Osteoblast (primary cell): ENCODE data around the gene IFRD2. TPM values are rescaled to one million over a fixed set of nuclear protein-coding genes. Genes with fewer than 3 reads are reported as not detected.

Experiments
- DNase-seq: peaks from one replicate; pipeline ENCODE4 v3.0.0; 2011; ENCODE audit warnings: low spot score, mixed read lengths; ENCODE audit not compliant: insufficient read length; ENCODE audit errors: missing footprints
- H2AFZ ChIP-seq: 2 replicates; pipeline ENCODE4 v1.6.0; 2011; ENCODE audit warnings: mild to moderate bottlenecking, low read length
- H3K27ac ChIP-seq: 2 replicates; pipeline ENCODE4 v1.5.1; 2011; ENCODE audit warnings: mild to moderate bottlenecking, low read depth, low read length, moderate library complexity
- H3K27me3 ChIP-seq: 2 replicates; pipeline ENCODE4 v1.6.0; 2012; ENCODE audit warnings: mild to moderate bottlenecking, control low read depth, inconsistent platforms, low read length, moderate library complexity; ENCODE audit not compliant: insufficient read depth
- H3K36me3 ChIP-seq: 2 replicates; pipeline ENCODE4 v1.5.1; 2011; ENCODE audit warnings: mild to moderate bottlenecking, low read length, control low read depth, moderate library complexity; ENCODE audit not compliant: insufficient read depth
- H3K4me1 ChIP-seq: 2 replicates; pipeline ENCODE4 v1.5.1; 2011; ENCODE audit warnings: mild to moderate bottlenecking, low read length, control low read depth, moderate library complexity; ENCODE audit not compliant: insufficient read depth
- H3K4me2 ChIP-seq: 2 replicates; pipeline ENCODE4 v1.6.0; 2011; ENCODE audit warnings: mild to moderate bottlenecking, low read length; ENCODE audit not compliant: insufficient read depth
- H3K4me3 ChIP-seq: fragments of 200-600 bp; sonication (generic); 3 replicates; pipeline ENCODE4 v1.5.1; 2012; ENCODE audit warnings: mild to moderate bottlenecking, low read length, inconsistent platforms; ENCODE audit not compliant: insufficient read depth
- H3K79me2 ChIP-seq: 2 replicates; pipeline ENCODE4 v1.6.0; 2012; ENCODE audit warnings: mild to moderate bottlenecking, low read length, control low read depth, inconsistent platforms; ENCODE audit not compliant: insufficient read depth
- H3K9me3 ChIP-seq: 2 replicates; pipeline ENCODE4 v1.5.1; 2011; ENCODE audit warnings: low read depth, low read length, control low read depth
- H4K20me1 ChIP-seq: 2 replicates; pipeline ENCODE4 v1.6.0; 2012; ENCODE audit warnings: mild to moderate bottlenecking, low read length, control low read depth; ENCODE audit not compliant: insufficient read depth
- total RNA-seq: library from RNA; depleted of rRNA; stranded (reverse); fragments of >200 nt; gene quantifications from 2 replicates; pipeline ENCODE4 v1.2.3, GENCODE V29; 2012
- TF ChIP-seq, protein P1 (sequence below): IDR thresholded peaks from 2 replicates; pipeline ENCODE4 v1.5.1; 2011; ENCODE audit warnings: mild to moderate bottlenecking, low read depth, low read length, moderate library complexity; ENCODE audit errors: extremely low read depth

The IFRD2 gene
- total RNA-seq, 1 donor, result 65.1 TPM

DNA sequence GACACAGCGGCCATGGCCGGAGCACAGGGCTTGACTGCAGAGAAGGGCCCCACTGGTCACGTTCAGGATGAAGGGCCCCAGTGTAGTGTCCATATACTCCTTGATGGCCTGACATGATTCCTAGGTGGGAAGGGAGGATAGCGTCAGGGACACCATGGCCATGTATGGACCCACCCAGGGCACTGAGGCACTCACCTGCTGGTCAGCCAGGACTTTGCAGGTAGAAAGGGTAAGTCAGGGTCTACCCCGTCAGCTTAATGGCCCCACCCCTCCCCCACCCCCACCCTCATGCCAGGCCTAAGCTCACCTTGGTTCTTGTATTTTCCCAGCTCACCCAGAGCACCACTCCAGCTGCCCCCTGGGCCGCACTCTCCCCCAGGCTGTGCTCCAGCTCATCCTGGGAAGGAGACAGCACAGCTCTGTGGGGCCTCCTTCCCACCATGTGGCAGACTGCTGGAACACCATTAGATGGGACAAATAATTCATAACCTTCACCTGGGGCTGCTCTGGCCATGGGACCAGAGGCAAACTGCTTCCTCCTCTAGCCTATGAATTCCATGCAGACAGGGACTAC is 8.5 kb upstream of the IFRD2 start:
- H3K4me1 ChIP-seq, result peaks cover 21% of the 10 kb centered on the region
- H4K20me1 ChIP-seq, result no peaks in the 10 kb centered on the region
- H3K9me3 ChIP-seq, result no peaks in the 10 kb centered on the region
- no peaks in the 10 kb centered on the region for H3K36me3 ChIP-seq
- peak overlapping the region; percentile 78 for H3K4me3 ChIP-seq
- no peaks in the 10 kb centered on the region for H3K27me3 ChIP-seq
- DNase-seq, result no peak
- TF ChIP-seq, protein P1, sequence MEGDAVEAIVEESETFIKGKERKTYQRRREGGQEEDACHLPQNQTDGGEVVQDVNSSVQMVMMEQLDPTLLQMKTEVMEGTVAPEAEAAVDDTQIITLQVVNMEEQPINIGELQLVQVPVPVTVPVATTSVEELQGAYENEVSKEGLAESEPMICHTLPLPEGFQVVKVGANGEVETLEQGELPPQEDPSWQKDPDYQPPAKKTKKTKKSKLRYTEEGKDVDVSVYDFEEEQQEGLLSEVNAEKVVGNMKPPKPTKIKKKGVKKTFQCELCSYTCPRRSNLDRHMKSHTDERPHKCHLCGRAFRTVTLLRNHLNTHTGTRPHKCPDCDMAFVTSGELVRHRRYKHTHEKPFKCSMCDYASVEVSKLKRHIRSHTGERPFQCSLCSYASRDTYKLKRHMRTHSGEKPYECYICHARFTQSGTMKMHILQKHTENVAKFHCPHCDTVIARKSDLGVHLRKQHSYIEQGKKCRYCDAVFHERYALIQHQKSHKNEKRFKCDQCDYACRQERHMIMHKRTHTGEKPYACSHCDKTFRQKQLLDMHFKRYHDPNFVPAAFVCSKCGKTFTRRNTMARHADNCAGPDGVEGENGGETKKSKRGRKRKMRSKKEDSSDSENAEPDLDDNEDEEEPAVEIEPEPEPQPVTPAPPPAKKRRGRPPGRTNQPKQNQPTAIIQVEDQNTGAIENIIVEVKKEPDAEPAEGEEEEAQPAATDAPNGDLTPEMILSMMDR, result no peak
- H2AFZ ChIP-seq, result no peak overlapping the region
- H3K27ac ChIP-seq, result peak overlapping the region; percentile 85
- peaks cover 12% of the 10 kb centered on the region for H3K79me2 ChIP-seq
- H3K4me2 ChIP-seq, result peak overlapping the region; percentile 85

DNA sequence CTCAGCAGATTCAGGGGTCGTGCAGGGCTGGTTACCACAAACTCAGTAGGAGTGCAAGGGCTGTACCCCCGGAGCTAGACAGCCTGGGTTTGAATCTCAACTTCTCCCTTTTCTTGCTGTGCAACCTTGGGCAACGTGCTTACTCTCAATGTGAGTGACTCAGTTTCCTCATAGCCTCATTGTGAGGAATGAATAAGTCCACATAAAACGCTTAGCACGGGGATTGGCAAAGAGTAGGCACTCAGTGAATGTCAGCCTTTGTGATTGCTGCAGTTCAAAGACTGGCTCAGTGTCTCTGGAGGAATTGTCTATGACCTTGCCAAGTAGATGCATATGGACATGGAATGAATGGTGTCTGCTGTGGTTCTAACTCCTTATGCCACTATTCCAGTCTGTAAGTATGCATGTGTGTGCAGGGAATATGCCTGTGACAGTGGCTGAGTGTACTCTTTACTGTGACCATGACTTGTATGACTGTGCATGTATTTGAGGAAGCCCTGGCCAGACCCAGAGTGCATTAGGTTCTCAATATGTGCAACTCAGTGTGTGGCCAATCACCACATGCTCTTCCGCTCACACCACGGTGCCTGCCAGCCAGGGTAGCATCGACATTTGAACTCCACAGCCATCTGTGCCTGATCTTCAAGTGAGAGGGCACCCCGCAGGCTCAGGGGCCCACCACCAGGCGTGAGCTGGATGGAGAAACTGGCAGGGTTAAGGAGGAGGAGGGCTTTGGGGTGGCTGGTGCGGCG is 7.9 kb upstream of the IFRD2 start:
- H4K20me1 ChIP-seq, result no peaks in the 10 kb centered on the region
- peak; percentile 89 for DNase-seq
- no peaks in the 10 kb centered on the region for H3K27me3 ChIP-seq
- H3K4me2 ChIP-seq, result peak overlapping the region; percentile 85
- TF ChIP-seq, protein P1, result no peak
- H3K36me3 ChIP-seq, result no peaks in the 10 kb centered on the region
- H3K4me3 ChIP-seq, result peak overlapping the region; percentile 78
- H3K27ac ChIP-seq, result peak overlapping the region; percentile 85
- H2AFZ ChIP-seq, result peak overlapping the region; percentile 85
- H3K79me2 ChIP-seq, result peaks cover 12% of the 10 kb centered on the region
- H3K9me3 ChIP-seq, result no peaks in the 10 kb centered on the region
- H3K4me1 ChIP-seq, result peaks cover 21% of the 10 kb centered on the region

DNA sequence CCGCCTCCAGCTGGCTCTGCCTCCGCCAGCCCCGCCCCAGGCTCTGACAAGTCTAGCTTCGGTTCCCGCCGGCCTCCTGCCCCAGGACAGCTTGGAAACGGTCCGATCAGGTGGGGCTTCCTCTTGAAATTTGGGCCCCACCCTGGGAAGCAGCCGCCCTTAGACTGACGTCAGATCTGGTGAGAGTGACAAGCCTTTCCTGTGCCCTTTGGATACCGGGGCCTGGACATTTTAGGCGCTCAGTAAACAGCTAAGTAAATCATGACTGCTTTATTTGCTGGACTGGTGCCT is 7.4 kb upstream of the IFRD2 start:
- Histone ChIP-seq H3K4me2 (peak overlapping the region; percentile 85), H3K9me3 (no peaks in the 10 kb centered on the region), H3K4me1 (peaks cover 21% of the 10 kb centered on the region), H3K36me3 (no peaks in the 10 kb centered on the region), H3K27ac (peak overlapping the region; percentile 85), H3K27me3 (no peaks in the 10 kb centered on the region), H2AFZ (peak overlapping the region; percentile 85), H3K79me2 (peaks cover 12% of the 10 kb centered on the region), H4K20me1 (no peaks in the 10 kb centered on the region), H3K4me3 (peak overlapping the region; percentile 78)
- TF ChIP-seq, protein P1, result no peak
- DNase-seq, result no peak

DNA sequence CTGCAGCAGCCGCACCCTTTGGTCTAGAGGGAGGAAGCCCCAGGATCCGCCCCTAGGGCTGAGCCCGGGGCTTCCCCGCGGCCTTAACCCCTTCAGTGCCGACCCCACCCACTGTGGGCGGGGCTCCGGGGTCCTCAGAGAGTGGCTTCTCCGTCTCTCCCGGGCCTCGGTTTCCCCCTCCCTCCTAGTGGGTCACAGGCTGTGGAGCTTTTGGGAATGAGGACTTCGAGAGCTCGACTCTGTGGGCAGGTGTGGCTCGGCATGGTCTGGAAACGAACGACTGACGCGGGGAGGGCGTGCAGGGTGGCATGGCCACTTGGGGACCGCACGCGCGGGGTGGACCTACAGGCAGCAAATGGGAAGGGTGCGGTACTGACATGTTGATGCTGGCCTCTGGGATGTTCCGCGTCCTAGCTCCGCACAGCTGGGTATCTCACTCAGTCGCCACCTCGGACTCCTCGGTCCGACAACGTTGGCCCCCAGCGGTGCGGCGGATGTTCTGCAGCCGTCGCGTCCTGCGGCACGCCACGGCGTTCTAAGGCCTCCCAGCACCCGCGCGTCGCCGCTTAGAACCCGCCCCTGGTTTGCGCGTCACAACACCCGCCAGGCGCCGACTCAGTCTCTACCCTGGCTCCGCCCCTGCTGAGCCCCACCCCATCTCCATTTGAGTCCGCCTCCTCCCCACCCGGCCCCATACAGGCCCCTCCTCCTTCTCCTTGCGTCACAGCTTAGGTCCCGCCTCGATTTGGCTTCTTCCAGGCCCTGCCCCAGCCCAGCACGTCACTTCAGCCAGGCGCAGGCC is 6.8 kb upstream of the IFRD2 start, which contains the start of the genes HYAL3 and NAA80:
Gene HYAL3, minus strand, starts transcription at position 570 of the 802 bp plus-strand sequence. CDS start 3,803 bp downstream, outside the sequence.
Gene NAA80, minus strand, starts transcription at position 570 of the 802 bp plus-strand sequence. CDS start 1,942 bp downstream, outside the sequence.
- H3K9me3 ChIP-seq, result no peaks in the 10 kb centered on the region
- H3K36me3 ChIP-seq, result no peaks in the 10 kb centered on the region
- peaks cover 21% of the 10 kb centered on the region for H3K4me1 ChIP-seq
- TF ChIP-seq, protein P1, result no peak
- no peaks in the 10 kb centered on the region for H4K20me1 ChIP-seq
- peak within 1 kb of the TSS; percentile 98 for H2AFZ ChIP-seq
- no peaks in the 10 kb centered on the region for H3K27me3 ChIP-seq
- peak within 1 kb of the TSS; percentile 86 for H3K4me2 ChIP-seq
- H3K27ac ChIP-seq, result peak within 1 kb of the TSS; percentile 85
- peaks cover 12% of the 10 kb centered on the region for H3K79me2 ChIP-seq
- H3K4me3 ChIP-seq, result peak within 1 kb of the TSS; percentile 78
- peak; percentile 100 for DNase-seq
